ENCODE measurements around the gene HS3ST3A1.

DNA sequence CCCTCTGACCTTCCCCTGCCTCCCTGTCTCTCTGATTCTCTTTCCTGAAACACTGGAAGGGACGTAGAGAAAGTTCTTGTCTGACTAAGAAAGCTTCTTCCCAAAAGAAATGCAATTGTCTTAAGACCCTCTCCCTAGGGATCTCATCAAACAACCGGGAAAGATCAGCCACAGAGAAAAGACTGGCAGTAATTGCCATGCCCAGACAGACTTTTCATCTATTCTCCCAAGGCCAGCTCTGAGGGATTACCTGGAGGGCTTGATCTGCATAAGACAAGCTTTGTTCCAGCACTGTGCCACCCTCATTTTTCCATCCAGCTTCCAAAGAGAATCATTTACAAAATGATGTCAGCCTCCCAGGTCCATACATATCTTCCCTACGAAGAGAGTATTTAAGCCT, 38.8 kb upstream of the HS3ST3A1 start:
- TF ChIP-seq, protein P1, sequence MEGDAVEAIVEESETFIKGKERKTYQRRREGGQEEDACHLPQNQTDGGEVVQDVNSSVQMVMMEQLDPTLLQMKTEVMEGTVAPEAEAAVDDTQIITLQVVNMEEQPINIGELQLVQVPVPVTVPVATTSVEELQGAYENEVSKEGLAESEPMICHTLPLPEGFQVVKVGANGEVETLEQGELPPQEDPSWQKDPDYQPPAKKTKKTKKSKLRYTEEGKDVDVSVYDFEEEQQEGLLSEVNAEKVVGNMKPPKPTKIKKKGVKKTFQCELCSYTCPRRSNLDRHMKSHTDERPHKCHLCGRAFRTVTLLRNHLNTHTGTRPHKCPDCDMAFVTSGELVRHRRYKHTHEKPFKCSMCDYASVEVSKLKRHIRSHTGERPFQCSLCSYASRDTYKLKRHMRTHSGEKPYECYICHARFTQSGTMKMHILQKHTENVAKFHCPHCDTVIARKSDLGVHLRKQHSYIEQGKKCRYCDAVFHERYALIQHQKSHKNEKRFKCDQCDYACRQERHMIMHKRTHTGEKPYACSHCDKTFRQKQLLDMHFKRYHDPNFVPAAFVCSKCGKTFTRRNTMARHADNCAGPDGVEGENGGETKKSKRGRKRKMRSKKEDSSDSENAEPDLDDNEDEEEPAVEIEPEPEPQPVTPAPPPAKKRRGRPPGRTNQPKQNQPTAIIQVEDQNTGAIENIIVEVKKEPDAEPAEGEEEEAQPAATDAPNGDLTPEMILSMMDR (IDR thresholded peaks at IDR 0.05) = no peak
- no peak for TF ChIP-seq POLR2A (IDR thresholded peaks at IDR 0.05)
